HG03442 (cell line): ENCODE data around the gene ITPK1.

Source experiments
- ATAC-seq: cut with Tn5 transposase; IDR thresholded peaks from one replicate; pipeline ENCODE4 v1.9.1; 2021; ENCODE audit warnings: mild to moderate bottlenecking, moderate library complexity; ENCODE audit not compliant: unreplicated experiment

Gene ITPK1

GRCh38 chr14:92942136-92942535 is 173.6 kb downstream of the ITPK1 start:
- no peak for ATAC-seq

- no peak for ATAC-seq
Observed at GRCh38 chr14:92941531-92941930, 174.2 kb downstream of the ITPK1 start.

DNA sequence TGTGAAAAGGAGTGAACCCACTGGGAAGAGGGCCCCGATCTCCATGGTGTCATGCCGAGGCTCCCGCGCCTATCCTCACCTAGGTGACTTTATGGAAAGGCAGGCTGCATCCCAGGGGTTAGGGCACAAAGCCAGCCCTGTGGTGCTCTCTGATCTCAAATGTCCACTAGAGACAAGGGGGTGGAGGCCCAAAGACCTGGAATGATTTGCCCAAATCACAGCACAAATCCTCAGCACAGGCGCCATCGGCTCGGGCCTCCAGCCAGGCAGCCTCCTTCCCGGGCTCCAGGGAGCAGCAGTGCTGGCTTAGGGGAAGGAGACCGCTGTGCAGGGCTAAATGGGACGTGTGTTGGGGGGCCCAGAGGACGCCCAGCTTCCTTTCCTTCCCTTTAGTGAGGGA is 175.2 kb downstream of the ITPK1 start:
- ATAC-seq: no peak

DNA sequence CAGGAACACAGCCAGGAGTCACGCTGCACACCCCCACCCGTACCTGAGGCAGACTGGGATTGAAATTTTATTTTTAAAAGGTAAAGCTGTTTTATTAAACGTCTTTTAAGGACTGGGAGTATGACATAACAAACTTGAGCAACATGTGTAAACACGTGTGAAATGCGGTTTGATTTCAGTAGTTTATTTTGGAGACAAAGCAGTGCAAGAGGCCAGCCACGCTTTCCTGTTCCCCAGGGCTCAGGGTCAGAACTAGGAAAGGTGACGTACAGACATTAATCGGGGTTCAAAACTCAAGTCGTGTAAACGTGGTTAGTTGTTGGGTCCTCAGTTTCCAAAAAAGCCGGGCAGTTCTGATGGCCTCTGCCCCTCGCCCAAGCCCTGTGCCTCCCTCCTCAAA is 176.0 kb downstream of the ITPK1 start:
- ATAC-seq: no peak

DNA sequence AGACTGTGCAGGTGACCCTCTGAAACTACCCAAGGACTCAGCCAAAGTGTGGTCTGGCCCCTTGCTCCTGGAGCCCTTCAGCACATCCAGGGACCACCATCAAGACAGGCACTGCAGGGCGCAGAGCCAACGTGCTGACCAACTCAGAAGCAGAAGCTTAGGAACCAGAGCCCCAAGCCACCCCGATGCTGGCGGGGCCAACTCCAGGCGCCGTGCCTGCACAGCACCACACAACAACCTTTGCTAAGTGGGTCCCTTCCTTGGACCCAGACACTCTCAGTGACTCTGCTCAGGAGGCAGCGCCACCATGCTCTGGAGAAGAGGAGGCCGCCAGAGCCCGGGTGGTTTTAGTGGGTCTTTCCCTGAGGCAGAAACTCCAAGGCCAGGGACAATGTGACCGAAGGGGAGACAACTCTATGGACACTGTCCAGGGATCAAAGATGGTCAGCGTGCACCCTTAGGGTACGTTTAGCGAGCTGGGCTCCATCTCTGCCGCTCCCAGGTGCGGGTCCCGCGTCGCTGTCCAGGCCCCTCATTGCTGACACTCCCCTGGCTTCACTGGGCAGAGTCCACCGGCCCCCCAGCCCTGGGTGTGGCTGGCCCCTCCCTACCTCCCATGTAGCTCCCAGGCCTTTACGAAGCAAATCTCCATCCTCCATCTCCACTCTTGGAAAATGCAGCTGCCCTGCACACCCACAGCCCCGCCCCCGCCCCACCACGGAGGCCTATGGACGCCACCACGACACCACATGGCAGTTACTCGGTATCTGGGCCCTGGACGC is 176.6 kb downstream of the ITPK1 start:
- ATAC-seq: no peak

DNA sequence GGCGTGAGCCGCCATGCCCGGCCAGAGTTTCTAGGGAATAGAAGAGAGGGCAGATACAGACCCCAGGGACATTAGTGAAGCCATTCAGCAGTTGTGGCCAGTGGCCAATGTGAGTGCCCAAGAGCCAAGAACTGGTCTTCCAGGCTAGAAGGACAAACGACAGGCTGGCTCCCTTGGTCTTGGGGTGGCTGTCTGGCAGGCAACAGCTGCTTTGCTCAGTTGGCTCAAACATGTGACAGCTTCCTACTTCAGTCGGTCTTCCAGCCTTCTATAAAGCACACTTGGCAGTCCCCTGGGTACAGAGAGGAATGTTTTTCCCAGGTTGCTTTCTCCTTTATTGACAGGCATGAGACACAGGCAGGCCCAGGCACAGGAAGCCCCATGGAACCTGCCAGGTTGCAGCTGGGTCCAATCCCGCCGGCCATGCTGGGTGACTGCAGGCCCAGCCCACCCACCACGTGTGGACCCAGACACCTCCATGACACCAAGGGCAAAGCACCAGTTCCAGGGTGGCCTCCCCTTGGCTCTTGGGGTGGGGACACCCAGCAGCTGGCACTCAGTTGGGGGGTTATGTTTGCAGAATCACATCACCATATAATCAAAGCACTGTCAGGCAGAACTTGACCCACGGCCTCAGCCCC is 177.4 kb downstream of the ITPK1 start:
- no peak for ATAC-seq

GRCh38 chr14:92937051-92937937 is 178.4 kb downstream of the ITPK1 start:
- ATAC-seq: no peak

DNA sequence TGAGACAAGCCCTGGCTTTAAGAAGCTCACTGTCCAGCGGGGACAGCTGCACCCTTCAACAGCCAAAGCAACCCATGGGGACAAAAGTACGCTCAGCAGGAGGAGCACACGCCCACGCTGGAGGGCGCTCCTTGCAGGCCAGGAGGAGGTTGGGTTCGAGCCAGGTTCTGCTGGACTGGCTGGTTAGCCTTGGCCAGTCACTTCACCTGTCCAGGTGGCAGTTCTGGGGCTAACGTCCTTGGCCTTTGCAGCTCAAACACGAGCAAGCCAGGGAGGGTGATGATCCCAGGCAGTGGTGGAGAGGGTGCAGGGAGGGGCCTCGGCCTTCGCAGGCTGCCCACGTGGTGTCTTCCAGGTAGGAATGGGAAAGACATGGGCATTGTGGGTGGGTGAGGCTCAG is 179.6 kb downstream of the ITPK1 start:
- no peak for ATAC-seq

GRCh38 chr14:92935446-92935845 is 180.3 kb downstream of the ITPK1 start:
- no peak for ATAC-seq

- ATAC-seq: no peak
Observed at GRCh38 chr14:92934196-92935085, 181.3 kb downstream of the ITPK1 start.

GRCh38 chr14:92933481-92933880 is 182.2 kb downstream of the ITPK1 start:
- no peak for ATAC-seq

DNA sequence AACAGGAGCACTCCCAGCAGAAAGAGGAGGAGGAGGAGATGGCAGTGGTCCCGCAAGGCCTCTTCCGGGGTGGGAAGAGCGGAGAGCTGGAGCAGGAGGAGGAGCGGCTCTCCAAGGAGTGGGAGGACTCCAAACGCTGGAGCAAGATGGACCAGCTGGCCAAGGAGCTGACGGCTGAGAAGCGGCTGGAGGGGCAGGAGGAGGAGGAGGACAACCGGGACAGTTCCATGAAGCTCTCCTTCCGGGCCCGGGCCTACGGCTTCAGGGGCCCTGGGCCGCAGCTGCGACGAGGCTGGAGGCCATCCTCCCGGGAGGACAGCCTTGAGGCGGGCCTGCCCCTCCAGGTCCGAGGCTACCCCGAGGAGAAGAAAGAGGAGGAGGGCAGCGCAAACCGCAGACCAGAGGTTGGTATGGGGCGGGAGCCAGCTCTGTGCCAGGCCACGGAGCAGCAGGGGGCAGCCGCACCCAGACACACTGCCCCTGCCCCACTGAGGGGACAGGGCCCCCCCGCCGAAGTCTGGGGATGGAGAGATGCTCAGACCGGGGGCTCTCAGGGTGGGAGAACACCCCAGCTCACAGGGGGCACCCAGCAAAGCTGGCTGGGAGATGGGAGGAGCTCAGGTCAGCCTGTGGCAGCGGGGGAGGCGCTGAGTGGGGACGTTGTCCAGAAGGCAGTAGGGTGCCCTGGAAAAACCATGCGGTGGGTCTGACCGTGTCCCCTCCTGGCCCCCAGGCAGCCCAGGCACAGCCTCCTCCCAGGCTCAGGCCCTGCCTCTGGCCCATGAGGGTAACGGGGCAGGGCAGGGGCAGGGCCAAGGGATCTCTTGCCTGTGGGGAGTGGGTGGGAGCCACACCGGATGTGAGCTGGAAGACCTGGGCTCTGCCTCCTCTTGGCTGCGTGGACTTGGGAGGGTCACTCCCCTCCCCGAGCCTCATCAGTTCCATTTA is 183.0 kb downstream of the ITPK1 start:
- ATAC-seq: no peak

DNA sequence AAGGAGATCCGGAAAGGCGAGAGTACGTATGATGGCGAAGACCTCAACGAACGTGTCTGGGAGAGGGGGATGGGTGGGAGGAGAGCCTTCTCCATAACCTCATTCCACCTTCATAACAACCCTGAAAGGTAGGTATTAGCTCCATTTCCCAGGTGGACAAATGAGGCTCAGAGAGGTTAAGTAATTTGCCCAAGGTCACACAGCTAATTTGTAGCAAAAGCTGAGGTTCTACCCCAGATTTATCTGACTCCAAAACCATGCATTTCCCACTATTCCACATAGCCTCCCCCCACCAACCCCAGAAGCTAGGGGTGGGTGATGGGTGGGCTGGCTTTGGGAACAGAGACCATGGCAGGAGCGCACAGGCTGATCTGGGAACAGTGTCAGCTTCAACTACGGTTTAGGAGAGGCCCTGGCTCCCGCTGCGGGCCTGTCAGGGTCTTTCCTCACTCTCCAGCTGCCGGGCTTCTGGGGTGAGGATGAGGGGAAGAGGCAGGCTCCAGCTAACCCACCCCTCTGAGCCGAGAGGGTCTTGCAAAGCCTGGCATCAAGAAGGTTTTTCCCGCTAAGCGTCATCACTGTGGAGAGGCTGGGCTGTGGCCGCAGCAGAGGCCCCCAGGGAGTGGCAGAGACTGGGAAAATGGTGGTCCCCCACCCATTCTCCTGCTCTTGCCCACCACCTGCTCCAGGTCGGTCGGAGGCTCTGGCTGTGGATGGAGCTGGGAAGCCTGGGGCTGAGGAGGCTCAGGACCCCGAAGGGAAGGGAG is 183.9 kb downstream of the ITPK1 start:
- no peak for ATAC-seq

GRCh38 chr14:92930737-92931602 is 184.8 kb downstream of the ITPK1 start:
- no peak for ATAC-seq

DNA sequence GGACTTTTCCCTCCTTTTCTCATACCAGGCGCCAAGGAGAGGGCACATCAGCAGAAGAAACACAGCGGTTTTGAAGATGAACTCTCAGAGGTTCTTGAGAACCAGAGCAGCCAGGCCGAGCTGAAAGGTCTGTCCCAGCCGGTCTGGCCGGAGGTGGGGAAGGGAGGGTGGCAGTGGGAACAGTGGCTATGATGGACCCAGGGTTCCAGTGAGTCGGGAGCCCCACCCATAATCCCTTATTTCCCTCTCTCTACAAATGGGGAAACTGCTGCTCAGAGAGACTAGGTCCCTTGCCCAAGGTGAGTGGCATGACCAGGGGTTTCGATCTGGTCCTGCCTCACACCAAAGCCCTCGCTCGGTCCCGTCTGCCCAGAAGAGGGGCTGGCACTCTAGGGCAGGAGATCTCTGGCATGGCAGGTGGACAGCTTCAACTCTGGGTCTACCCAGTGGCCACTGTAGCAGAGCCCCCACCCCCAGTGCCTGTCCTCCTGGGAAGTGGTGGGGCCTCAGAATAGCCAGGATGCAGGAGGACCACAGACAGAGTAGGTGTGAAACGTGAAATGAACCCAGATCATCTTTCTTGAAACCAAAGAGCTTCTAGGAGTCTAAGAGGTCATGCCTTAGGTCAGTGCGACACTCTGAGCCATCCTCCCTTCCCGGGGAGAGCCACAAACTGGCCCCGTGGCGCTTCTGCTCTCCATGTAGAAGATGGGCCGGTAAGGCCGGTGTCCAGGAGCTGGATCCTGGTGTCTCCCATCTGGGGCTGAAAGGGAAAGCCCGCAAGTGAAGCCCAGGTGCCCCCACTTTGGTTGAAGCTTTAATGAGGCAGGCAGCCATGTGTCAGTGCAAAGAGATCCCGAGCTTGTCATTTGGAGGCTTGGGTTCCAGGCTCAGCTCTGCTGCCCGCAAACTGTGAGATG is 185.8 kb downstream of the ITPK1 start:
- no peak for ATAC-seq

DNA sequence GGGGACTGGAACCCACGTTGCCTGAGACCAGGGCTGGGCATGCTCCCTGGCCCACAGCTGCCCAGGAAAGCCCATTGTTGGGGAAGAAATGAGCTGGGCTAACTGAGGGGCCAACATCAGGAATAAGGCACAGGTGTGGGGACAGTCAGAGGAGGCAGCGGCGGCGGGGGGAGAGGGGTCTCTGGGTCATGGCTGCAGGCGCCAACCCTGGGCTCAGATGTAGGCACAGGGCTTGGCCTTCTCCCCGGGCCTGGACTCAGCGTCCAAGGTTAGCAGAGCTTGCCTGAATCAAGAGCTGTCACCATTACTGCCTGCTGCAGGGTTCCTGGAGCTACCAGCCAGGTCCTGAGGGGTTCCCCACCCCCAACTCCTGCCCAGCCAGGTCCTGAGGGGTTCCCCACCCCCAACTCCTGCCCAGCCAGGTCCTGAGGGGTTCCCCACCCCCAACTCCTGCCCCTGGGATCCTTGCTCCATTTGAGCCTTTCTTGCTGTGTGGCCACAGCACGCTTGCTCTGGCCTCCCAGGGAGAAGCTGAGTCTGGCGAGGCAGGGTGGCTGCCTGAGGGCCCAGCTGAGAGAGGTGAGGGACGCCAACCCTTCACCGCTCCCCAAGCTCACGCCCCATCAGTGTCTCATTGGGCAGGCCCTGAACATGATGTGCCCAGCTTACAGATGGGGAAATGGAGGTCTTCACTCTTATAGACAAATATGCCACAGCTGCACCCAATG is 186.6 kb downstream of the ITPK1 start:
- ATAC-seq: no peak
